ENCODE measurements around the gene CRELD1. TPM values are rescaled to one million over a fixed set of nuclear protein-coding genes. Genes with fewer than 3 reads are reported as not detected.
A peak's percentile ranks its signal among the peaks of the same experiment; 100 is the strongest.

Gene CRELD1
- total and polyA plus RNA-seq, 9 of the 15 experiments (the other 6 are each of a cell fraction or from before 2014, with no cell fraction given), result 3.3 to 25.8 (median 16.5) TPM

DNA sequence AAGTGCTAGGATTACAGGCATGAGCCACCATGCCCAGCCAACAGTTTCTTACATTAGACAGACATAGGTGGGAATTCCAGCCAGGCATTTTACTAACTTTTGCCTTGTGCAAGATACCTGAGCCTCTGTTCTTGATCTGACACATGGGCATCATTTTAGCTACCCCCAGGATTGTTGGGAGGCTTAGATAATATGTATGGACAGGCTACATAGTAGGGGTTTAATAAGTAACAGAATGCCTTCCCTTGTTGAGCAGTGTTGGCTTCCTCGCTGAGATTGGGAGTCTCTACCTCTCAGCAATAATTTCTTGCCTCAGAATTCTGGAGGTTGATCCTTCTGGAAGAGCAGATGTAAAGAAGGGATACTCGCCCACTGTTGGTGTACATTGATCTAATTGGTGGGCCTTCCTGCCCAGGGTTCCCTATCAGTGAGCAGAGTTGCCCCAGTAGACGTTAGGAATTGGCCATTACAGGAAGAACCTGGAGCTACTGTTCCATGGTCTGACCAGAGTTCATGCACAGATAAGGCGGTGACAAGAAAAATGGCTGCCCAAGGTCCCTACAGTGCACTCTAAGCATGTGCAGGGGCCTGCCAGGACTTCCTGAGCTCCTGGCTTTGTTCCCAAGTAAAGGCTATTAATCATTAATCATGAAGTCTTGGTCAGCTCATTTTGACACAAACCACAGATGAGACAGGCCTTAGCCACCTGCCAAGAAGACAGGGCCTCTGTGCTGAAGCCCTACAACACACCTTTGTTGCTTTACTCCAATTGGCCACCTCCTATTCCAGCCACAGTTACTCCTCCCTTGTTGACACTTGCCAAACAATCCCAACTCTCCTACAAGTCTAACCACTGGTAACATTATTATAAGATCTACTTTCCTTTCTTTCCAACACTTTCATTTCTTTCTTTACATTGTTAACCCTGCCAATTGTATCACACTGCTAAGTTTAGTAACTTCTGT, 35.9 kb upstream of the CRELD1 start (continued):
- TF ChIP-seq ZNF140 (CRISPR knock-in tag; IDR thresholded peaks at IDR 0.05) (no peak), PRMT5 (CRISPR knock-in tag; IDR thresholded peaks at IDR 0.05) (no peak), MAFF (IDR thresholded peaks at IDR 0.05; ENCODE audit: low read length) (0 out of 2 replicates have a peak, but pooled peaks have one; percentile 6), NFE2L1 (tag; IDR thresholded peaks at IDR 0.05; ENCODE audit: borderline replicate concordance, low read depth) (no peak), ZNF586 (CRISPR knock-in tag; conservative IDR thresholded peaks at IDR 0.05) (no peak), ZNF507 (tag; conservative IDR thresholded peaks at IDR 0.05) (no peak), TFAM (CRISPR knock-in tag; conservative IDR thresholded peaks at IDR 0.05) (no peak), ZNF212 (CRISPR knock-in tag; IDR thresholded peaks at IDR 0.05) (no peak), NFIC (IDR thresholded peaks at IDR 0.05) (peak; percentile 93), GABPA (tag; conservative IDR thresholded peaks at IDR 0.05; ENCODE audit: low read depth) (peak; percentile 50; the same call in 1 of the 2 replicates), DPF2 (IDR thresholded peaks at IDR 0.05) (peak; percentile 54), CEBPB (tag; IDR thresholded peaks at IDR 0.05) (no peak), ZNF445 (CRISPR knock-in tag; IDR thresholded peaks at IDR 0.05; ENCODE audit: low read depth) (no peak), ADNP (tag; IDR thresholded peaks at IDR 0.05) (no peak), CREB1 (IDR thresholded peaks at IDR 0.05) (no peak), CREB1 (CRISPR knock-in tag; IDR thresholded peaks at IDR 0.05) (0 out of 2 replicates have a peak, but pooled peaks have one; percentile 25), CBX1 (IDR thresholded peaks at IDR 0.05; ENCODE audit: low read depth) (0 out of 2 replicates have a peak, but pooled peaks have one; percentile 41), PHF8 (IDR thresholded peaks at IDR 0.05; ENCODE audit: borderline replicate concordance, low read length) (peak; percentile 20; the same call in 1 of the 2 replicates)
- TF ChIP-seq, protein P1, sequence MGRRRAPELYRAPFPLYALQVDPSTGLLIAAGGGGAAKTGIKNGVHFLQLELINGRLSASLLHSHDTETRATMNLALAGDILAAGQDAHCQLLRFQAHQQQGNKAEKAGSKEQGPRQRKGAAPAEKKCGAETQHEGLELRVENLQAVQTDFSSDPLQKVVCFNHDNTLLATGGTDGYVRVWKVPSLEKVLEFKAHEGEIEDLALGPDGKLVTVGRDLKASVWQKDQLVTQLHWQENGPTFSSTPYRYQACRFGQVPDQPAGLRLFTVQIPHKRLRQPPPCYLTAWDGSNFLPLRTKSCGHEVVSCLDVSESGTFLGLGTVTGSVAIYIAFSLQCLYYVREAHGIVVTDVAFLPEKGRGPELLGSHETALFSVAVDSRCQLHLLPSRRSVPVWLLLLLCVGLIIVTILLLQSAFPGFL (CRISPR knock-in tag; IDR thresholded peaks at IDR 0.05), result no peak
- TF ChIP-seq, protein P2, sequence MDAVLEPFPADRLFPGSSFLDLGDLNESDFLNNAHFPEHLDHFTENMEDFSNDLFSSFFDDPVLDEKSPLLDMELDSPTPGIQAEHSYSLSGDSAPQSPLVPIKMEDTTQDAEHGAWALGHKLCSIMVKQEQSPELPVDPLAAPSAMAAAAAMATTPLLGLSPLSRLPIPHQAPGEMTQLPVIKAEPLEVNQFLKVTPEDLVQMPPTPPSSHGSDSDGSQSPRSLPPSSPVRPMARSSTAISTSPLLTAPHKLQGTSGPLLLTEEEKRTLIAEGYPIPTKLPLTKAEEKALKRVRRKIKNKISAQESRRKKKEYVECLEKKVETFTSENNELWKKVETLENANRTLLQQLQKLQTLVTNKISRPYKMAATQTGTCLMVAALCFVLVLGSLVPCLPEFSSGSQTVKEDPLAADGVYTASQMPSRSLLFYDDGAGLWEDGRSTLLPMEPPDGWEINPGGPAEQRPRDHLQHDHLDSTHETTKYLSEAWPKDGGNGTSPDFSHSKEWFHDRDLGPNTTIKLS (IDR thresholded peaks at IDR 0.05; ENCODE audit: borderline replicate concordance, low read depth), result no peak
- TF ChIP-seq, protein P3, sequence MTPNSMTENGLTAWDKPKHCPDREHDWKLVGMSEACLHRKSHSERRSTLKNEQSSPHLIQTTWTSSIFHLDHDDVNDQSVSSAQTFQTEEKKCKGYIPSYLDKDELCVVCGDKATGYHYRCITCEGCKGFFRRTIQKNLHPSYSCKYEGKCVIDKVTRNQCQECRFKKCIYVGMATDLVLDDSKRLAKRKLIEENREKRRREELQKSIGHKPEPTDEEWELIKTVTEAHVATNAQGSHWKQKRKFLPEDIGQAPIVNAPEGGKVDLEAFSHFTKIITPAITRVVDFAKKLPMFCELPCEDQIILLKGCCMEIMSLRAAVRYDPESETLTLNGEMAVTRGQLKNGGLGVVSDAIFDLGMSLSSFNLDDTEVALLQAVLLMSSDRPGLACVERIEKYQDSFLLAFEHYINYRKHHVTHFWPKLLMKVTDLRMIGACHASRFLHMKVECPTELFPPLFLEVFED (CRISPR knock-in tag; conservative IDR thresholded peaks at IDR 0.05), result no peak
- TF ChIP-seq, protein P4, sequence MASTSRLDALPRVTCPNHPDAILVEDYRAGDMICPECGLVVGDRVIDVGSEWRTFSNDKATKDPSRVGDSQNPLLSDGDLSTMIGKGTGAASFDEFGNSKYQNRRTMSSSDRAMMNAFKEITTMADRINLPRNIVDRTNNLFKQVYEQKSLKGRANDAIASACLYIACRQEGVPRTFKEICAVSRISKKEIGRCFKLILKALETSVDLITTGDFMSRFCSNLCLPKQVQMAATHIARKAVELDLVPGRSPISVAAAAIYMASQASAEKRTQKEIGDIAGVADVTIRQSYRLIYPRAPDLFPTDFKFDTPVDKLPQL (IDR thresholded peaks at IDR 0.05; ENCODE audit: extremely low read depth, insufficient read length), result no peak
- TF ChIP-seq, protein P5, sequence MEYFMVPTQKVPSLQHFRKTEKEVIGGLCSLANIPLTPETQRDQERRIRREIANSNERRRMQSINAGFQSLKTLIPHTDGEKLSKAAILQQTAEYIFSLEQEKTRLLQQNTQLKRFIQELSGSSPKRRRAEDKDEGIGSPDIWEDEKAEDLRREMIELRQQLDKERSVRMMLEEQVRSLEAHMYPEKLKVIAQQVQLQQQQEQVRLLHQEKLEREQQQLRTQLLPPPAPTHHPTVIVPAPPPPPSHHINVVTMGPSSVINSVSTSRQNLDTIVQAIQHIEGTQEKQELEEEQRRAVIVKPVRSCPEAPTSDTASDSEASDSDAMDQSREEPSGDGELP (CRISPR knock-in tag; IDR thresholded peaks at IDR 0.05; ENCODE audit: borderline replicate concordance), result no peak
